ENCODE measurements around the gene NCOA7.
"Not testable (repeated sequence)": the region's sequence is repeated elsewhere in the genome, so short reads cannot be mapped to it uniquely, and the experiment has no call there.

The NCOA7 gene

DNA sequence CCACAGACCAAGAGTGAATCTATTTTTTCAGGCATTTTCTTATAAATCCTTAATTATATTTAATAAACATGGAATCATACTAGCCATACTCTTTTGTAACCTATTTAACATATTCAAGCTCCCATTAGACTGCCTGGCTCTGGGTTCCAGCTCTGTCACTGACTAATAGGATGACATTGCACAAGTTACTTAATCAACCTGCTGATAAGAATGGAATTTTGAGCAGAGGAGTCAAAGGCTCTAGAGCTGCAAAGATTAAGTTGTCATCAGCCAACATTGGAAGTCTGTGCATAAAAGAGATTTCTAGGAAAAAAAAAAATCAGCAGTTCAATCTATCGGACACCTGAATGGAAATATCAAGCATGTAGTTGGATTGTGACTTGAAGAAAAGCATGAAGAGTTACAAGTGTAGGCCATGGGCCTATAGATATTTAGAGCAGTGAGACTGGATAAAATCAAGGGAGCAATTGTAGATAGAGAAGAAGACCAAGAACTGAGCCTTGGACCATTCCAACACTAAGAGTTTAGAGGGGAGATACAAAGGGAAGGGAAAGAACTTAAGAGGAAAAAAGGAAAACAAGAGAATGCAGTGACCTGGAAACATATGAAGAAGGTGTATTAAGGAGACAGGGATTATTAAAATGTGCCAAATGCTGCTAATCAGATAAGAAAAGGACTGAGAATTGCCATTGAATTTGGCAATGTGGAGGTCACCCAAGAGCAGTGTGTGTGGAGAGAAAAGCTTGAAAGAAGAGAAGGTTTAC lies 154.8 kb downstream of the NCOA7 start:
- DNase-seq (ENCODE audit: low read depth in 2 of 2): no peak

DNA sequence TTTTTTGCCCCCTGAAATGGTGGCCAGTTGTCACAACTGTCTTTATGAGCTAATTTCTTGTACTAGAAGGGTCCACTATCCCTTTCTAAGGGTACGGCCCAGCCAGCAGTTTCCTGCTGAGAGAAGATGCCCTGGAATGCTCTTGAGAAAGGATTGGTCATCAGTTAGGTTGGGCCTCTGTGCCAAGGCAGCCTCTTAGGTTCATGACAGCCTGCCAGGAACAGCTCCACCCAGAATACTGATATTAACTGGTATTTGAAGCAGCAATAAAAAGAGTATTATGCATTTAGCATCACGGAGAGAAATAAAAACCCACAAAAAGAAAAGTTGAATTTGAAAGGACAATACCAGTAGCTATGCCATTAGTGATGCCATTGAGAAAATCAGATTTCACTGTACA lies 156.9 kb downstream of the NCOA7 start:
- DNase-seq (ENCODE audit: low read depth in 2 of 2): no peak

DNA sequence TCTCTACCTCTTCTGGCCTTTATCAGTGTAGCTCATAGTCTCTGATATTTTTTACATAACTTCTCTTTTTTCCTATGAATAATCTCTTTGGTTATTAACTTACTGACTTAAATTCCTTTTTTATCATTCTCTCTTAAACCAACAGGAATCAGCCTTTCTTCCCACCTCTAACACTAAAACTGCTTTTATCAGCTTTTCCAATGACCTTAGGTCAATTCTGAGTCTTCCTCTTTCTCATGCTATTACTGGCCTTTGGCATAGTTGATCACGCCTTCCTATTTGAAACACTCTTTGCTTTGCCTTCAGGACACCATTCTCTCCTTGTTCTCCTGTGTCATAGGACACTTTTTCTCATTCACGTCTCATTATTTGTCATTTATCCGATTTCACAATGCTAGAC lies 157.7 kb downstream of the NCOA7 start:
- DNase-seq (ENCODE audit: low read depth in 2 of 2): no peak

DNA sequence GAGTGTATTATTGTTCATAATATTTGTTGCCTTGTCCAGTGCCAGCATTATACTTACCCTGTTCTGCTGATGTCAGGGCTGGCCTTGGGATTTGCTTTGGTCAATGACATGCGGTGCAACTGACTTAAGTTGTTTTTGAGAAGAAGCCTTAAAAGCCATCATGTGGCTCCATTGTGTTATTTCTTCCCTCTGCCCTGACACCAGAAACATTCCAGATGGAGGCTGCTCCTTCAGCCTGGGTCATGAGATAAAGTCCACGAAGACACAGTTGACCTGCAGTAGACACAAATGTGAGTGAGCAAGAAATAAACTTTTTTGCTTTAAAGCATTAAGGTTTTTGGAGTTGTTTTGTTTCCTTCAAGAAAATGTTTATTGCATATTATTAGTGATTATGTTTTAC lies 158.3 kb downstream of the NCOA7 start:
- DNase-seq (ENCODE audit: low read depth in 2 of 2): no peak

DNA sequence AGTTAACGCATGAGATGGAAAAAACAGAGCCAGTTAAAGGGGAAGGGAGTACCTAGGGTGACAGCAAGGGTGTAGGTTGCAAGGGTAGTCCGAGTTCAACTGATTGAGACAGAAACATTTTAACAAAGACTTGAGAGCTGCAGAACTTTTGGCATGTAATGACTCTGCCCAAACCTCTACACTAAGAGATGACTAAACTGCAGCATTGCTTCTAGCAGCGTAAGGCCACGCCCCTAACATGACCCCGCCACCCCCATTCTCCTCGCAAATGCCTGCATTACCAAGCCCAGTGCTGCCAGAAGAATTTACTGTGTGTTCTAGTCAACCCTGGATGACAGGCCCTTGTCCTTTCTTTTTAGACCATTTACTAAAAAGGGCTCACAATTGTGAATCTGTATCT lies 159.5 kb downstream of the NCOA7 start:
- DNase-seq (ENCODE audit: low read depth in 2 of 2): no peak

DNA sequence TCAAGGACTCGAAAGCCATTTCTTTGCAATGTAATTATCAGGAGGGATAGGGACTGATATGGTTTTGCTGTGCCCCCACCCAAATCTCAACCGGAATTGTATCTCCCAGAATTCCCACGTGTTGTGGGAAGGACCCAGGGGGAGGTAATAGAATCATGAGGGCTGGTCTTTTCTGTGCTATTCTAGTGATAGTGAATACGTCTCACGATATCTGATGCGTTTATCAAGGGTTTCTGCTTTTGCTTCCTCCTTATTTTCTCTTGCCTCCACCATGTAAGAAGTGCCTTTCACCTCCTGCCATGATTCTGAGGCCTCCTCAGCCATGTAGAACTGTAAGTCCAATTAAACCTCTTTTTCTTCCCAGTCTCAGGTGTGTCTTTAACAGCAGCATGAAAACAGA lies 160.0 kb downstream of the NCOA7 start:
- not testable (repeated sequence) for DNase-seq (ENCODE audit: low read depth in 2 of 2)

DNA sequence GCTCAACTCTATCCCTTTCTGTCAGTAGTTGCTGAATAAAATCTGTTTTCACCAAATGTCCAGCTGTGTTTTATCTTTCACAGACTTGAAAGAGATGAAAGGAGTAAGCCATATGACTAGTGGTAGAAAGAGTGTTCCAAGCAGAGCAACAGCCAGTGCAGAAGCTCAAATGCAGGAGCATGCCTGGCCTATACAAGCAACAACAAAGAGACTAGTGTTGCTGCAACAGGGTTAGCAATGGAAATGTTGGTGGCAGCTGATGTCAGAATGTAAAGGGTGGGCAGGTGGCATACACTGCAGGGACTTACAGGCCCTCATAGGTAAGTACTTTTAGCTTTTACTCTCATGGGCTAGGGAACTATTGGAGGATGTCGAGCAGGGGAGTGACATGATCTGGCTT lies 160.6 kb downstream of the NCOA7 start:
- no peak for DNase-seq (ENCODE audit: low read depth in 2 of 2)

DNA sequence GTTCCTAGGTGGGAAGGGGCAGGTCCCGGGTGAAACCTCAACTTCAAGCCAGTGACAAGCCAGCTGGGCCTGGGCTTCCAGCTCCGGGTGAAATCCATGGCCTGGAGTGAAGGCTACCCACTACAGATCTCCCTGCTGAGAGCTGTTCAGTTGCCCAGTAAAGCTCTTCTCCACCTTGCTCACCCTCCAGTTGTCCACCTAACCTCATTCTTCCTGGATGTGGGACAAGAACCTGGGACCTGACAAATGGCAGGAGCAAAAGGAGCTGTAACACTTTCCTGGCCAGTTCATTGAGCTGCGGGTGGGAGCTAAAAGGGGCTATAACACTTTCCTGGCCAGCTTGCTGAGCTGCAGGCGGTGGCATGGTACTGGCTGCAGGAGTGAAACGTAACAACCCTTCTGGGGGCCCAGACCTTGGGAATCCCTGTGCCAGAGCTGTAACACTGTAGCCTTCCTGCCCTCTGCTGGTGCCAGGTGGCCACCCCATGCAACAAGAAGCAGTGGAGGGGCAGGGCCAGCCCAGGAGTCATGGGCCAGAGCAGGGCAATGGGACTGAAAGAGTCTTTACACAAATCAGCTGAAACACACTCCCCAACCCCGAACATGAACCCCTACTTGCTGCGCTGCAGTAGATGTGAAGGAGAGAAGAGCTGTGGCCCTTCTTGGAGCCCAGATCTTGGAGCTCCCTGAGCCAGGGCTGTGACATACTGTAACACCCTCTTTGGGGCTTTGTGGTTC lies 162.2 kb downstream of the NCOA7 start:
- DNase-seq (ENCODE audit: low read depth in 2 of 2): peak in 1 of 2 donors; percentile 16

DNA sequence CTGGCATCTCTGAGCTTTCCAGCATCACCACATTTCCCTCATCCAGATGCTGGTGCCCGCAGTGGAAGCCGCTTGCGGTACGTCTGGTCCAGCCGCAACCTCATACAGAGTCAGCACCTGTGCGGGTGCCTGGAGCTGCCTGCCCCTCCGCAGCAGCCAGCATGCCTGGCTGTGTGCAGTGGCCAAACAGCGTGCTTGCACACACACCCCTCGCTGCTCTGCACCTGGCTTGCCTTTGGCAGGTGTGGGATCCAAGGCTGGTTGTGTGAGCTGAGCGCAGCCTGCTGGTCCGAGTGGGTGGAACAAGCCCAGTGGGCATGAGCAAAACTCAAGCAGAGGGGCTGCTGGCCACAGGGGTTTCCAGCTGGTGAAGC lies 162.7 kb downstream of the NCOA7 start:
- DNase-seq (ENCODE audit: low read depth in 2 of 2): no peak

DNA sequence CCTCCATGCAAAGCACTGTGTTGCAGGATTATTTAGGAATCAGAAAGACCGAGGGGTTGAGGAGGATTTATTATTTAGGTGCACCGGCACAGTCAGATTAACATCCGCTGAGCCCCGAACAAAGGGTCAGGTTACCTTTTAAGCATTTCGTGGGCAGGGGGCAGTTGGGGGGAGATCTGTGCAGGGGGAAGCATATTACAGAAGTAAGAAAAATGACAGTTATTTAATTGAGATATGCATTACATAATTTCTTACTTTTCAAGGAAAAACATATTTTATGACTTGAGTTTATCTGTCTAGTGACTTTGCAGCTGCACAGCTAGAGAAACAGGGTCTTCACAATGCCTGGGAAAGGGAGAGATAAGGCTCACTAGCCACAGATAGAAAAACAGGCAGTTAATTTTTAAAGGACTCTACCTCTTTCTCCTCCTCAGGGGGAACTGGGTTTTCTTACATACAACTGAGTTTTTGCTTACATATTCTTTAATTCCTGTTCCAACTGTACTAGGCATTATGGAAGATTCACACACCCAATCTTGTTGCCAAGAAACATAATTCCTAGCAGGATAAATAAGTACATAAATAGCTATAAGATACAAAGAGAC lies 164.1 kb downstream of the NCOA7 start:
- no peak for DNase-seq (ENCODE audit: low read depth in 2 of 2)

DNA sequence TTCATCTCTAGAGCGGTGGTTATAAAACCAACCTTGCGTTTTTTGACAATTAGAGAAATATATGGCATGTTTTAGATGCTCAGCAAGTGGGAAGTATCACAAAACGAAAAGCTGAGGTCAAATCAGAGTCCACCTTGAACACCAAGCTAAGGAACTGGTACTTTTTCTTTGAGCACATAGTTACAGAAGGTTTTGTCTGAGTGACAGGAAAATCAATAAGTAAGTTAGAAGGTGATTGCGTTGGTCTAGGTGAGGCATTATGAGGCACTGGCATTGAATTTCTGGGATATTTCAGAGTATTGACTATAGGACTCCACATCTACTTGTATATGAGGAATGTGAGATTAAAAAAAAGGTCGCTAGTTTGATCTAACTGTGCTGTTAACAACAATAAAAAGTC lies 165.2 kb downstream of the NCOA7 start:
- DNase-seq (ENCODE audit: low read depth in 2 of 2): no peak

DNA sequence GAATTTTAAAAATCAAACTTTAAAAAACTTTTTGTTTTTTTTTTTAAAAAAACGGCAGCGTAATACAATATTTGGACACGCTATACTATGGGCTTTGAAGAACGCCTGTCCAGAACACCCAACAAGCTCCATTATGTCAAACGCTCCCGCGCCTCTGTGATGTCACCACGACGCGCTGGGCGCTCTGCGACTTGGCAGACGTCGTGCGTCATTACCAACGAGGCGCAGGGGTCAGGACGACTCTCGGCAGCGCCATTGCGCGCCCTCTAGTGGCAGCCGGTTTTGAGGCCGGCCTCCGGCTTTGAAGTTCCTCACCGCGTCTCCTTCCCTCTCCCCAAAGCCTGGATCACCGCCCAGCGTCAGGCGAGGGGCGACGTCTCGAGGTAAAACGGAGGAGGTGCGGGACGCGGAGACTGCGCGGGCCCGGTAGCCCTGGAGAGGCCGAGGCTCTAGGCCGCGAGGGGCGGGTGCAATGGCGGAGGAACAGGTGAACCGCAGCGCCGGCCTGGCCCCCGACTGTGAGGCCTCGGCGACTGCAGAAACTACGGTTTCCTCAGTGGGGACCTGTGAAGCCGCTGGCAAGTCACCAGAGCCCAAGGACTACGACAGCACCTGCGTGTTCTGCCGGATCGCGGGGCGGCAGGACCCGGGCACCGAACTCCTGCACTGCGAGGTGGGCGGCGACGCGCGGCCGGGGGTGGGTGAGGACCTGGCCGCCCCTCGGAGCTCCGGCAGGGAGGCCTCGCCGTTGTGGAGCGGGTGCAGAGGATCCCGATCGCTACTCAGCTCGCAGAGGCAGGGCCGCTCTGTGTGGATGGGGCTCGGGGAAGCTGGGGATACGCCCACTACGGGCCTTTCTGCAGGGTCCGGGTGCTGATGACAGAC lies 166.0 kb downstream of the NCOA7 start, which contains the start of gene HINT3:
Gene HINT3, plus strand, starts transcription at position 265 of the 885 bp plus-strand sequence. Its CDS starts 208 bp downstream, at position 473.
- DNase-seq (ENCODE audit: low read depth in 2 of 2): peak; percentile 99

DNA sequence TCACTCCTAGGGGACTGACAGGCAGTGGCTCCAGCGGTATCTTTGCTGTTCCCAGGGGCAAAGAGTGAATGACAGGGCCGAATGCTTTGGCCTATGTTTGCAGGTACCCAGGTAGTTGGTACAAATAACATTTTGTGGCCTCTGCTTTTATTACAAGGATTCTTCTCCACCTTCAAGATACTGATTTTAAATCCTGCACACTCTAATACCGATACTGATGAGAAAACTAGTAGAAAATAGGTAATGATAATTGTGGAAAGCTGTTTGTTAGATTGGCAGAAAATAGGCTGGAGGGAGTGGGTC lies 166.6 kb downstream of the NCOA7 start:
- no peak for DNase-seq (ENCODE audit: low read depth in 2 of 2)

DNA sequence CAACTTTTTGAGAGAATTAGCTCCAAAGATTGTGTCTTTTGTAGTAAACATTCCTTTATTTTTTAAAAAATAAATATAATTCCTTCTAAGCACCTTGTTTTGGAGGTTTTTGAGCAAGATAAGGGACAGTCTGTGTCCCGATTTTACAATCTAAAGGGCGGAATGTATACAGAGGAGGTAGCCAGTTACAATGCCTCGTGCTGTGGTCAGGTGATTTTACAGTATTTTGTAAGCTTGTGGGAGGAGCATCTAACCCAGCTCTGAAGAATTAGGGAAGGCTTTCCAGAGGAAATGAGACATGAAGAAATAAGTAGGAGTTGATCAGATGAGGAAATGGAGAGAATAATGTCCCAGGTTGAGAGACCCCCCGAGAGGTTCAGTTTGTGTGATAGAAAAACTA lies 167.1 kb downstream of the NCOA7 start:
- no peak for DNase-seq (ENCODE audit: low read depth in 2 of 2)

DNA sequence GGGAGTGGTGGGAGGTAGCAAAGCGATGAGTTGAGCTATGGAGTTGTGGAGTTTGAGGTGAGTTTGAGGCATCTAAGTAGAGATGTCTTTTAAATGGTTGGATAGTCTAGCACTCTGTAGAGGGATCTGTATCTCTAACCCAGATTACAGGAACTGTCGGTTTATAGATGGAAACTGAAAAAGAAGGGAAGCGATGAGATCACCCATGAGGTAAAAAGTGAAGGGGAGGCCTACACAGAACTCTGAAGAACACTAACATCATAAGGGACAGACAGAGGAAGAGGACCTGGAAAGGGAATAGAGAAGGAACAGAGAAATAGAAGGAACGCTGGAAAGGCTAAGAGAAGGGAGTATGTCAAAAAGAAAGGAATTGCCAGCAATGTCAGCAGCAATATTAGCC lies 168.3 kb downstream of the NCOA7 start:
- DNase-seq (ENCODE audit: low read depth in 2 of 2): no peak

DNA sequence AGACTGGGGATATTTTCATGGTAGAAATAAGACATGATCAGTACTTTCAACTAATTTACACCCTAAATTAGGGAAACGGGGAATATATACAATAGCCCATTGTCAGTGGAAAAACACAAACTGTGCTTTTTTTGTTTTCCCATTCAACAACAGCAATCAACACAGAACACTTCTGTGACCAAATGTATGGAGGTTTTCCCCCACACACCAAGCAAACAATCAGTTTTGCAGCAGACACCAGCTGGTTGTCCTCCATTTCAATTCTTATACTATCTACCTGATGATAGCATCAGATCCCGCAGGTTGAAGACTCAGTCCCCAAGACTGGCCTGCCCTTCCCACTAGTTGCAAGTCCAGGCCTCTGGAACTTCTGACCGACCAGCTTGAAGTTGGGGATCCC lies 170.4 kb downstream of the NCOA7 start:
- no peak for DNase-seq (ENCODE audit: low read depth in 2 of 2)

DNA sequence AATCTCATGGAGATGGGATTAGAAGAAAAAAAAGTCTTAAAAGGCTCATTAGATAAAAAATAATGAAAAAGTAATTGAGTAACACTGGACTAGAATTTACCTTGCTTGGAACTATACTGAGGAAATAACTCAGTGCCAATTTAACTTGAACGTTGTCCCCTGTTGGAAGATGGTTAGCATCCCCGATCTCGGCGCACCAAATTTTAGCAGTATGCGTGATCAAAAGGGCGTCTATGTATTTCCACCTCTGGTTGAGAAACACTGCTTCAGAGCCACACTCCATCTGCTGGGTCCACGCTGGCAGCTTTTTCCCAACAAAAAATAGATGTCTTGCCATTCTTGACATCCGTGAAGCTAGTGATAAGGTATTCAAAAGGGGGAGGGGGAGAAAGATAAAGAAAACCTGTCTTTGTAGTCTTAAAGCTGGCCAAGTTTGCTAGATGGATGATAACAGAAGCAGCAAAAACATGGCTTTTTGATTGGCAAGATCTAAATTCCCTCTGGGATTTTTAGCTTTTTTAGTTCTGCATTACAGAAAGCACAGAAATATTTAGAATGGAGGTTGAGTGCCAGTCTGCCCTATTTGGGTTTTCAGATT lies 172.2 kb downstream of the NCOA7 start:
- no peak for DNase-seq (ENCODE audit: low read depth in 2 of 2)

DNA sequence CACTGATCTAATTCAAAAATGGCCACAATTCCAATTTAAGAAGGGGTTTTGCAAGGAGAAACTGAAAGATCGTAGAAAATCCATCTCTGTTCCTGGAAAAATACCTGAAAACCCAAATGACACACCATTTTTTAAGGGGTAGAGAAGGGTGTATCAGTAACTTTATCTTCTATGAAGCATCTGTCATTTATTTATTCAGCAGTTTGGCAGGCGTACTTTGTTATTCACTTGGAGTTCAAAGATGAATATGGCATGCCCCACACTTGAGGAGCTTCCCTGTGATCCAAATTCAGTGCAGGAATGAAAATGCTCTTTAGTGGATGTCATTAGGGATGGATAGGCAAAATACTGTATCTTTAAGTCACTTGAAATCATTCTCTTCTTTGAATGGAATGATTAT lies 173.1 kb downstream of the NCOA7 start:
- no peak for DNase-seq (ENCODE audit: low read depth in 2 of 2)

DNA sequence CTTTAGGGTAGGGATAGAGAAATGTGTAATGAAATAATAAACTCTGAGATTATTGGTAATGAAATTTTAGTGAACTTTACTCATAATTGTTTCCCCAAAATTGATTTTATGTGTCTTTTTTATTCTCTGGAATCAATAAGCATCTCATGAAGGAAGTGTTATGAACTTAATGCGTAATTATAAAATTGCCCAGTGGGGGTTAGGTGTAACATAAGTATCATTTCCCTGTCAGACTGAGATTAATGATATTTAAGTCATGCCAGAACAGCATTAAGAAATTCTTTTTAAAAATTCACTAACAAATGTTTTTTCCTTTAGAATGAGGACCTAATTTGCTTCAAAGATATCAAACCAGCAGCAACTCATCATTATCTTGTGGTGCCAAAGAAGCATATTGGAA lies 175.8 kb downstream of the NCOA7 start:
- DNase-seq (ENCODE audit: low read depth in 2 of 2): no peak

DNA sequence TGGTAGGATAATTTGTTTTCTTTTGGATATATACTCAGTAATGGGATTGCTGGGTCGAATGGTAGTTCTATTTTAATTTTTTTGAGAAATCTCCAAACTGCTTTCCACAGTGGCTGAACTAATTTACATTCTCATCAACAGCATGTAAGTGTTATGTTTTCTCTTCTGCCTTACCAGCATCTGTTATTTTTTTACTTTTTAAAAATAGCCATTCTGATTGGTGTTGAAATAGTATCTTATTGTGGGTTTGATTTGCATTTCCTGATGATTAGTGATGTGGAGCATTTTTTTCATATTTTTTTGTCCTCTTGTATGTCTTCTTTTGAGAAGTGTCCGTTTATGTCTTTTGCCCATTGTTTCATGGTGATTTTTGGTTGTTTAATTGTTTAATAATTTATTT lies 177.7 kb downstream of the NCOA7 start:
- no peak for DNase-seq (ENCODE audit: low read depth in 2 of 2)

DNA sequence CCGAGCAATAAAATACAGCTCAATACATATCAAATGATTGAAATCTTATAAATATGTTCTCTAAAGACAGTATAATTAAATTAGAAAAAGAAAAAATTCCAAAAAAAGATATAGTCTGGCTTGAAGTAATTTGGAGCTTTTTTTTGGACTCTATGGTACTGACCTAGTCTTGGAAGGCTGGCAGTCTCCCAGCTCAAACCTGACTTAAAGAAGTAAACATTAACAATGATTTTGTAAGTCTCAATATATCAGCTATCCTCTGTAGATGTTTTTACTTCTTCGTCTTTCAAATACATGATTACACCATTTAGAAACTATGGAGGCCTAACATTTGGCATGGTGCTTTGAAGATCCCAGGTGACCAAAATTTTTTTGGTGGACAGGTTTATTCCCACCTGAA lies 180.0 kb downstream of the NCOA7 start:
- DNase-seq (ENCODE audit: low read depth in 2 of 2): no peak

DNA sequence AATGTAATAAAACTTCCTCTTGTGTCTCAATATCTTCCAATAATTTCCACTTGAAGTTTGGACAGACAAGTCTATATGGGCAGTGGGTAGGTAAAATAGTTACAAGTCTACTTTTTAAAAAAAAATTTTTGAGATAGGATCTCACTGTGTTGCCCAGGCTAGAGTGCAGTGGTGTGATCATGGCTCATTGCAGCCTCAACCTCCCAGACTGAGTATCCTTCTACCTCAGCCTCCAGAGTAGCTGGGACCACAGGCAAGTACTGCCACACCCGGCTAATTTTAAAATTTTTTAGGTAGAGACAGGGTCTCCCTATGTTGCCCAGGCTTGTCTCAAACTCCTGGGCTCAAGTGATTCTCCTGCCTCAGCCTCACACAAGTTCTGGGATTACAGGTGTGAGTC lies 181.7 kb downstream of the NCOA7 start:
- DNase-seq (ENCODE audit: low read depth in 2 of 2): not testable (repeated sequence)

Measured in stimulated activated CD4-positive, alpha-beta T cell treated with anti-CD3 and anti-CD28 coated beads, Interleukin-4, amount 100 ng/mL, for 48 hours (primary cell).